ENCODE measurements around the gene TRIO.

The TRIO gene

DNA sequence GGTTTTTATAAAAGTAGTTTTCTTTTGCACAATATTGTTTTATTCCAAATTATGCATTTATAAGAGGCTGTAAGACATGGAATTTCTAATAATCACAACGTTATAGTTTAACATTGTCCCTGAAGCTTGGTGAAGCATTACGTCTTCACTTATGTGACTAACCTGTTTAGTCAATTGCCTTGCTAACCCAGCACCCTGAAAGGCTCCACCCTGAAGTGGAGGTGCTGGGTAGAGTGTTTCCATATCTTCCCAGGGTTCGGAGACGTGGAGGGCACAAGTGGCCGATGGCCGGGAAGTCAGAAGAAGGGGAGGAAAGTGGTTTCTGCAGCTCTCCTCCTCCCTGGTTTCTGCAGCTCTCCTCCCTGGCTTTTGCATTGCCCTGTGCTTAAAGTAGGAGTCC lies 83.4 kb downstream of the TRIO start:
- DNase-seq (ENCODE audit: low spot score): no peak

DNA sequence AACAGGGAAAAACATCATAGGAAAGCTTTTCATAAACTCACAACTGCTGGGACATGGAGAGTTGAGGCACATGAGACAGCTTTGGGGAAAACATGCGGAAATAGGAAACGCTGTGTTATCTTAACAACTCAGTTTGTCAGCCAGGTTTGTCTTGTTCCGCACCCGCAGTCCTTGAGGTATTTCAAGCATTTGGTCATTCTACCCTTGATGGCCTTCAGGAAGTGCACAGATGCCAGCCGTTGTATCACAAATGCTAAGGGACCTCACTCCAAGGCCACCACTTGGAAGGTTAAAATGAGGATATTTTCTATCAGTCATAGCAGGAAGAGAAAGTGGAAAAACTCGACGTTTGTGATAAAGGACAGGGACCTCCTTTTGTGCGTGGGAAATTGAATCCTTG lies 83.8 kb downstream of the TRIO start:
- DNase-seq (ENCODE audit: low spot score): no peak

DNA sequence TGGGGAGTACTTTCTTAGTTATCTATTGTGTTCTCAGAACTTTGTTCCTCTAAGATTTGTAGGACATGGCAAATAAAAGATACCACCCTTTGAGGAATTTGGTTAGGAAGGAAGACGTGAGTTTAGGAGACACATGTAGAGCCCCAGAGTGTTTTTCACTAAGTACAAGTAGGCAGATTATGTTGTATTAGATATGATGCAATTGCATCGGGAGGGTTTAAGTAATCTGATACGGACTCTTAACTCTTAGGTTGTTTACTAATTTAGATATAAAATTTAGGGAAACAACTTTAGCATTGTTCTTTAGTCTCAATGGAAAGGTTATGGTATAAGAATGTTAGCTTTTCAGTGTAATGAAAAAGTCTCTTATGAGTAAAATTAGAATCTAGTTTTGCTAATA lies 84.4 kb downstream of the TRIO start:
- DNase-seq (ENCODE audit: low spot score): no peak

DNA sequence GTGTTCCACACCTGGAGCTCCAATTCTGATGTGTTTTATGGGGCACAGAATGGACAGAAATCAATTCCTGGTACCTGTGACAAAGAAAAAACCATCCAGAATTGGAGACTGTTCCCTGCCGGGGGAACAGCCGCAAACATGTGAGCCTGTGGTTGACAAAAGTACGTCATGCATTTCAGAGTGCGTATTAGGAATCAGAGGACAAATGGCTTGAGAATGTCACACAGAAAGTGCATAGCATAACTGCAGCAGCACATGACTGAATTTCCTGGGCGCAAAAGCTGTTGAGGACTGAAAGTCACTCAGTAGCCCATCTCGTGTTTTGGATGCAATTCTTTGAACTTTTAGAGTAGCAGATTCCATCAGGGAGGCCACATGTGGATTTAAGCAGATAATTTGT lies 85.1 kb downstream of the TRIO start:
- DNase-seq (ENCODE audit: low spot score): no peak

DNA sequence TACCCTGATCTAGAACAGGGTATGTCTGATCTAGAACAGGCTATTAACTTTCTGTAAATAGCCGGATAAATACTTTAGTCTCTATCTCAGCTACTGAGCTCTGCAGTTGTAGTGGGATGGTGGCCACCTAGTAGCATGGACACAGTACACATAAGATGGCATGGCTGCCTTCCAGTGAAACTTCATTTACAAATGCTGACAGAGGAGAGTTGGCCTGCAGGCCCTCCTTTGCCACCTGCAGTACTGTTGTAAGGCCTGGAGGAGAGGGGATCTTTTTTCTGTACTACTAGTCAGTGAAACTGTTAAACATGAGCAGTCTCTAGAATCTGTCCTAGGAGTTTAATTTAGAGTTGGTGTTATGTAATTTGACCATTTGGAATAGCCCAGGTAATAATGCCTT lies 86.0 kb downstream of the TRIO start:
- DNase-seq (ENCODE audit: low spot score): no peak

DNA sequence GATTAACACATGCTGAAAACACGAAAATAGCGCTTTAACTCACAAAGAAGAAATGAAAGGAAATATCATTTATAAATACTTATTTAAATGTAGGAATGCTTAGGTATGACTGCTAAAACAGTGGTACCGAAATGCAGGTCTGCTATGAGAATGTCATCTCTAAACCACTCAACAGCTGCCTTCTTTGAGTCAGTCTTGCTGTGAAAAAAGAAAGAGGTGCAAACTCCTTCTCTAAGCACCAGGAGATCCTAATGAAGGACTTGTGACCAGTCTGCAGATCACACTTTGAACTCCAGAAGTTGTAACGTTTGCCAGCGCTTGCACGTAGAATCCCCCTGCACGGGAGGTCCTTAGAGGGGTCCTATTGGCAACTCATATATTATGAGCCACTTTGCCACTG lies 86.6 kb downstream of the TRIO start:
- no peak for DNase-seq (ENCODE audit: low spot score)

DNA sequence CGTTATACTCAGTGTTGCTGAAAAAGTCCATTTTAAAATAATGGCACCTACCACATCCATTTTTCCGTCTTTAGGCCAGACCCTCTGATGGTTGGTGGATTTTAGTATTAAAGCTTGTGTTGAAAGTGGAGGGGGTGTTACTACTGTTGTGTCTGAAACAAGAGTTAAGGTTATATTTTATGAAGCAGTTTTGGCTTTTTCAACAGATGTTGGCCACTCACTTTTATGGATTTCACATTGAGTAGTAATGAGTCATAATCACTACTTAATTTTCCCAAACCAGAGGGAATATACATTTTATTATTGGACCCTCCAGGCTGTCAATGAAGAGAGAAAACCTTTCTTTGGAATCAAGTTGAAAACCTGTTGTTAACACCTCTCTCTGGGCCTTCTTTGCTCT lies 88.0 kb downstream of the TRIO start:
- no peak for DNase-seq (ENCODE audit: low spot score)

DNA sequence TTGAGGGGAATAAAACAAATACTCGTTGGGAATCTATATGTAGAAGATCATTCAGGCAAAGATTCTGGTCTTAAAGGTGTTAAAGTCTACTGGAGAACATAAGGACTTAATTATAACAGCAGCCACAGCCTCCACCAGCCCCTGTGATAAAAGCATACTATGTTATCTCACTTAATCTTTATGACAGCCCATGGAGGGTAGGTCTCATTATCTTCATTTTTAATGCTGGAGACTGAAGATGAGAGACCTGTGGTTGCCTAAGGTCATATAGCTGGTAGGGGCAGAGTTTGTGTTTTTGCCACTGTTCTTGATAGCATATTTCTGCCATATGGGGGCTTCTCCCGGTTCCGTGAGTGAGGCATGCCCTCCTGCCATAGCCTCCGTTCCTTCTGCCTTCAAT lies 88.7 kb downstream of the TRIO start:
- DNase-seq (ENCODE audit: low spot score): no peak

DNA sequence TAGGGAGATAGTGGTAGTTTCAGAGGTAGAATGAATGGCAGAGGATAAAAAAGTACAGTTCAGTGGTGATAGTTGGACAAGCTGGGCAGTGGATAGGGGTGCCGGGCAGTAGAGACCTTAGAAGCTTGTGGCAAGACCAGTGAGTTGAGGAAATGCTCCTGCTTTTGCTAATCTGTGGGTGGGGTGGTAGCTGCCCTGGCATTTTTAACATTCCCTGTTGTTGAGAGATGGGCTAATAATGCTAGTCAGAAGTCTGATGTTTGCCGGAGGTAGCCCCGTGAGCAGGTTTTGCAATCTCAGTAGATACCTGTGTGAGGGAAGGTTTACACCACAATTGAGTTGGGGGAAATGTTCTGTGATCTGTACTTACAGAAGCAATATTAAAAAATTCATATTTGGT lies 91.1 kb downstream of the TRIO start:
- no peak for DNase-seq (ENCODE audit: low spot score)

- DNase-seq (ENCODE audit: low spot score): no peak
Measured at GRCh38 chr5:14235872-14236271, 92.7 kb downstream of the TRIO start.

- DNase-seq (ENCODE audit: low spot score): no peak
Measured at GRCh38 chr5:14236757-14237156, 93.6 kb downstream of the TRIO start.

DNA sequence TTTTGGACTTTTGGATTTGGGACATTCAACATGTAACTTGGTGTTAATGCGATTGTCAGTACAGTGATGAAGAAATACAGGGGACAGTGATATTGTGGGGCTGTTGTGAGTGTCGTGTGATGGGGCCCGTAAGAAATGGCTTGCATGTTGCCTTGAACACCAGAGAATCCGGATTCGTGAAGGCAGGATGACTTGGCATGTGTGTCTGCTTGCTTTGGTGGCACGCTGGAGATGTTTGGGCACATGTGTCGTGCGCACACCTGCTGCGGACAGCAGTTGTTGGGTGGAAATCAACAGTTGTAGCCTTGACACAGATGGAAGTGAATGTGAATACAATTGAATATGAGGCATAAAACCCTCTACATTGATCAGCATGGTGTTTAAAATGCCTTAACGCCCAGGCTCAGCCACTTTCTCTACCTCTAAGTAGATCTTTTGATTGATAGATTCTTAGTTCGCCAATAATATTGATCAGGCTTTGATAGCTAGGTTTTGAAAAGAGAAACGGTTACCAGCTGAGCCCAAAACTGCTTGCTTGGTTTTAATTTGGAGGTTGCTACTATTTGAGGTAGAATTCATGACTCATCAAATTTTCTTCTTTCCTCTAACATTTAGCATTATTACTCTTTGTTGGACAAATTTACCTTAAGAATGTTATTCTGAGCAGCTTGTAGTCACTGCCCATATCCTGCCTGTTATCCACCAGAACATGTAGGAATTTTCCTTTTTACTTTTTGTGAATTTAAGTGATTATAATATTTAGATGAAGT lies 94.4 kb downstream of the TRIO start:
- no peak for DNase-seq (ENCODE audit: low spot score)

- DNase-seq (ENCODE audit: low spot score): no peak
Measured at GRCh38 chr5:14238272-14238671, 95.1 kb downstream of the TRIO start.

DNA sequence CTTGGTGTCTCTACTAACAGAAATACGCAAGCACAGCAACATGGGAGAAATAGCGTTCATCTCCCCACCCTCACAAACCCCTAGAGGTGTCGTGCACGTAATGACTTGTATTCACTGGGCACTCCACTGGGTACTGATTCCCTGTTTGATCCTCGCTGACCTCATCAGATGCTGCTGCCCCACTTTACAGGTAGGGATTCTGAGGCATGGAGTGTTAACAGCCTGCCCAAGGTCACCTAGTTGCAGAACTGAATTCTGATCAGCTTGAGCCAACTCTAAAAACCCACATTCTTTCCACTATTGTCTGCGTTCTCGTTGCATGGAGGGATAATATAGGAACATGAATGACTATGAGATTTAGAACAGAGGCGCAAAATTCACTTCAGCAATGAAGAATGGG lies 96.3 kb downstream of the TRIO start:
- DNase-seq (ENCODE audit: low spot score): no peak

GRCh38 chr5:14239951-14240350 lies 96.8 kb downstream of the TRIO start:
- no peak for DNase-seq (ENCODE audit: low spot score)

DNA sequence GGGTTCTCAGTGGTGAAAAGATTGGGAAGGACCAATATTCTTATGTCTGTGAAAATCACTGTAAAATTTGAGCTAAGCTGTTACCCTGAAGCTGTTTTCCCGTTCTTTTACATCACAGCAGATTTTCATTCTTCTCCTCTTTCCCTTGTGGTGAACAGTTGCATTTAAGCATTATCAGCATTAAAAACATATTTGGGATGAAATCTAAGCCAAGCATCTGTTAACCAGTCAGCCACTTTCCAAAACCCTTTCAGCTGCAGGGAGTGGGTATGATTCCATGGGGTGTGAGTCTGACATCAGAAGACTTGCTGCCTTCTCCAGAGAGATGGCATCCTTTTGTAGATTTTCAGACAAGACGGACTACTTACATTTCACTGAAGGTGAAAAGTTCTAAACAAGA lies 97.2 kb downstream of the TRIO start:
- DNase-seq (ENCODE audit: low spot score): no peak

DNA sequence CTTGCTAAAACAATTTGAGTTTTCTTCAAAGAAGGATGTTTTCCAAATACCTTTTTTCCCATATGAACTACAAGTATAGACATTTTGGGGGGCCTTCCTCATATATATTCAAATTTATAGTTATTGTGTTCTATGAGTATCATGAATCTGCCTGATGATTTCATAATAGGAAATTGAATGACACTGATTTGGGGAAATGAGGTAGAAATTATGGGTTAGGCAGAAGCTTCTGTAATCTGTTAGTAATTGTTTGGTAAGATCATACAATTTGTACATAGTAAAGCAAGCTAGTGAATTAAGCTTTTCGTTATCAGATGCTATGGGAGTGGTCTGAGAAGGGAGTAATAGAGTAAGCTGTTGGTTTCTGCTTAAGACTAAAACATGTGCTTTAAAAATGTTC lies 98.0 kb downstream of the TRIO start:
- no peak for DNase-seq (ENCODE audit: low spot score)

- DNase-seq (ENCODE audit: low spot score): no peak
Measured at GRCh38 chr5:14242447-14242846, 99.3 kb downstream of the TRIO start.

GRCh38 chr5:14242871-14243383 lies 99.8 kb downstream of the TRIO start:
- DNase-seq (ENCODE audit: low spot score): no peak

DNA sequence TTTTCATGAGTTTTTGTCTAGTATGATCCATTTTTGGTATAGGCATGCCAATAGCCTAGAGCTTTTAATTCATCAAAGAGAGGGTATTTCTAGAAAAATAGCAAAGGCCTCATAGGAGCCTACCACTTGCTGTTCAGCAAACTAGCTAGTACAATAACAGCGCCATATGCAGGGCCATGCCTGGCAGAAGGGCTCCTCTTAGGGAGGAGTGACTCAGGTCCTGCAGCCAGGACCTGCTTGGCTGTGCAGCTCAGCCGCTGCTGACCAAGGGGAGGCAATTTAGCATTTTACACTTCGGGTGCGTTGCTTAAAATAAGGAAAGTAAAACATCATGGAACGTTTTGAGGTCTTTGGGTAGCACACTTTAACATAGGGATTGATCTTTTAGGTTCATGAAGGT lies 100.6 kb downstream of the TRIO start:
- no peak for DNase-seq (ENCODE audit: low spot score)

DNA sequence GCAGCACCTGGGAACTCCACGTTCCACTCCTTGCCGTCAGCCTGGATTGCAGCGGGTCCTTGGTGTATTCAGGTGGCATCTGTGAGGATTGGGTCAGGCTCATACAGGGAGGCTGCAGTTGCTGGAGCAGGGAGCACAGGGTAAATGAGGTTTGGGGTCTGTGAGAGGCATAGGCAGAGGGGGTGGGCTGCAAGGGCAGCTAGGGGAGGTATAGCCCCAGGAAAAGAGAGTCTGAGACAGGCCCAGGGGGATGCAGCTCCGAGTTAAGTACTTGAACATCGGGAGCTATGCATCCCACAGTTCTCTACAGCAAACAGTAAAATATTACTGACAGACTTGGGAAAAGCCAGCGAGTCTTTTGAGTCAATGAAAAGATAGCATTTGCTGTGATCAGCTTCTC lies 101.6 kb downstream of the TRIO start:
- DNase-seq (ENCODE audit: low spot score): no peak

GRCh38 chr5:14245132-14245925 lies 102.2 kb downstream of the TRIO start:
- DNase-seq (ENCODE audit: low spot score): no peak

GRCh38 chr5:14246350-14247053 lies 103.4 kb downstream of the TRIO start:
- DNase-seq (ENCODE audit: low spot score): no peak

All from ecto neural progenitor cell (in vitro differentiated cells).